GM12864 (cell line): ENCODE results near the gene TCEAL9.

Source experiments
- DNase-seq: peaks from one replicate; pipeline ENCODE4 v3.0.0-alpha.2; 2011; ENCODE audit warnings: low read depth
- H3K4me3 ChIP-seq: 2 replicates; pipeline ENCODE4 v1.5.1; 2011; ENCODE audit warnings: mild to moderate bottlenecking, low read depth, low read length, control low read depth
- TF ChIP-seq, protein P1 (sequence below): IDR thresholded peaks from 2 replicates; pipeline ENCODE4 v1.5.1; 2011; ENCODE audit warnings: low read depth, mild to moderate bottlenecking, moderate library complexity, low read length, control low read depth, inconsistent platforms; ENCODE audit errors: missing control alignments

TCEAL9 gene, protein sequence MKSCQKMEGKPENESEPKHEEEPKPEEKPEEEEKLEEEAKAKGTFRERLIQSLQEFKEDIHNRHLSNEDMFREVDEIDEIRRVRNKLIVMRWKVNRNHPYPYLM

DNA sequence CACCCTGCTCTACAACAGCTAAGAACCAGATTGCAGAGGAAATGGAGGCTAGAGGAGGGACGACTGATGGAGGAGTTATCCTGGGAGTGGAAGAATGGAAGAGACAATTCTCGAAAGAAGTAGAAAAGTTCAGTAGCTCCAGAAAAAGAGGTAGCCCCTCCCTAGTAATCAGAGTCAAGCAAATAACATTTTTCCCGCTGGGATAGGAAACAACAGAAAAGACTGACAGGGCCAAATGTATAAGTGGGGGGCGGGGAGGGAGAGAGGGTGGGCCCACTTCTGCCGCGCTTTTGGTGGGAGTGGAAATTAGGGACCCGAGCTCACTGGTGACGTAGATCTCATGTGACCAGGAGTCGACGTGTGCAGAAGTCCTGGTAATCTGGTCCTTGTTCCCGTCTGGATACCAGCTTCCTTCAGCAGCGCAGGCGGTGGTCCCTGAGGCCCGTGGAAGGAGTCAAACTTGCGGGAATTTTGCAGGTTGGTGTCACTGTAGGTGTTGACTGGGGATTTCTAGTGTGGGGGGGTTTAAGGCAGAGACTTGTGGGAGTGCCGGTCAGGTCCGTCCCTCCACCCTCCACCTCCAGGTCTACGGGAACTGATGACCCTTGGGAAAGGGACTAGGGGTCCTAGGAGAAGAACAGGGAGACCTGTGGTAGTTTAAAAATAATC lies at the start of gene TCEAL9:
Gene TCEAL9, plus strand, starts transcription at position 377 of the 669 bp plus-strand sequence. CDS start 1,179 bp downstream, outside the sequence.
- TF ChIP-seq, protein P1, sequence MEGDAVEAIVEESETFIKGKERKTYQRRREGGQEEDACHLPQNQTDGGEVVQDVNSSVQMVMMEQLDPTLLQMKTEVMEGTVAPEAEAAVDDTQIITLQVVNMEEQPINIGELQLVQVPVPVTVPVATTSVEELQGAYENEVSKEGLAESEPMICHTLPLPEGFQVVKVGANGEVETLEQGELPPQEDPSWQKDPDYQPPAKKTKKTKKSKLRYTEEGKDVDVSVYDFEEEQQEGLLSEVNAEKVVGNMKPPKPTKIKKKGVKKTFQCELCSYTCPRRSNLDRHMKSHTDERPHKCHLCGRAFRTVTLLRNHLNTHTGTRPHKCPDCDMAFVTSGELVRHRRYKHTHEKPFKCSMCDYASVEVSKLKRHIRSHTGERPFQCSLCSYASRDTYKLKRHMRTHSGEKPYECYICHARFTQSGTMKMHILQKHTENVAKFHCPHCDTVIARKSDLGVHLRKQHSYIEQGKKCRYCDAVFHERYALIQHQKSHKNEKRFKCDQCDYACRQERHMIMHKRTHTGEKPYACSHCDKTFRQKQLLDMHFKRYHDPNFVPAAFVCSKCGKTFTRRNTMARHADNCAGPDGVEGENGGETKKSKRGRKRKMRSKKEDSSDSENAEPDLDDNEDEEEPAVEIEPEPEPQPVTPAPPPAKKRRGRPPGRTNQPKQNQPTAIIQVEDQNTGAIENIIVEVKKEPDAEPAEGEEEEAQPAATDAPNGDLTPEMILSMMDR: no peak
- DNase-seq: peak; percentile 1
- peak within 1 kb of the TSS; percentile 75 for H3K4me3 ChIP-seq

DNA sequence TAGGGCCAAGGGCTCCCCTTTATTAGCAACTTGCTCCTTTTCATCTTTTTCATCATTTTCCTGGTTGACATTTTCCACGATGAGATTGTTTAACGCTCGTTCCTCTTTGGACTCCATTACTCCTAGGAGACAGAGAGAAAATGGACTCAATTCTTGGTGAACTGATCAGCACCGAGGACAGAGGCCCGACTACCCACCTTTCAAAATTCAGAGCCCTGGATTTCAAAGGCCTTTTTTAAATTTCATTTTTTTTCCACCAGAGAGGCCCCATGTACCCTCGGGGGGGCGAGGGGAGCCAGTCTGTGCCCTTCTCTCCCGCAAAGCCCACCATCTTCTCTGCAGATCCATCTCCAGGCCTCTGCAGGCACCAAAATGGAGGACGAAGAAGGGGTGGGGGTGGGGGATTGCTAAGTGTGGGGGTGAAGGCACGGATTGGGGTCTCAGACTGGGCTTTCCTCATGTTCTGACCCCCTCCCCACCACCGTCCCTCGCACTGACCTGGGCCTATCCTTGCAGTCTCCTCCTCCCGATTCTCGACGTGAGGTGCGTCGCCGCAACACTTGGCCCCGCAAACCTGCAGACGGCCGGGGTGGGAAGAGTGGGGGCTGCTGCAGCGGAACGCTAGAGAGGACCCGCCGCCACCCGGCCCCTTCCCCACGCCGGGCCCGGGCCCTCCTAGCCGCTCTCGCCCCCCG lies 46.3 kb upstream of the TCEAL9 start:
- peak overlapping the region; percentile 52 for H3K4me3 ChIP-seq
- TF ChIP-seq, protein P1: no peak
- no peak for DNase-seq

DNA sequence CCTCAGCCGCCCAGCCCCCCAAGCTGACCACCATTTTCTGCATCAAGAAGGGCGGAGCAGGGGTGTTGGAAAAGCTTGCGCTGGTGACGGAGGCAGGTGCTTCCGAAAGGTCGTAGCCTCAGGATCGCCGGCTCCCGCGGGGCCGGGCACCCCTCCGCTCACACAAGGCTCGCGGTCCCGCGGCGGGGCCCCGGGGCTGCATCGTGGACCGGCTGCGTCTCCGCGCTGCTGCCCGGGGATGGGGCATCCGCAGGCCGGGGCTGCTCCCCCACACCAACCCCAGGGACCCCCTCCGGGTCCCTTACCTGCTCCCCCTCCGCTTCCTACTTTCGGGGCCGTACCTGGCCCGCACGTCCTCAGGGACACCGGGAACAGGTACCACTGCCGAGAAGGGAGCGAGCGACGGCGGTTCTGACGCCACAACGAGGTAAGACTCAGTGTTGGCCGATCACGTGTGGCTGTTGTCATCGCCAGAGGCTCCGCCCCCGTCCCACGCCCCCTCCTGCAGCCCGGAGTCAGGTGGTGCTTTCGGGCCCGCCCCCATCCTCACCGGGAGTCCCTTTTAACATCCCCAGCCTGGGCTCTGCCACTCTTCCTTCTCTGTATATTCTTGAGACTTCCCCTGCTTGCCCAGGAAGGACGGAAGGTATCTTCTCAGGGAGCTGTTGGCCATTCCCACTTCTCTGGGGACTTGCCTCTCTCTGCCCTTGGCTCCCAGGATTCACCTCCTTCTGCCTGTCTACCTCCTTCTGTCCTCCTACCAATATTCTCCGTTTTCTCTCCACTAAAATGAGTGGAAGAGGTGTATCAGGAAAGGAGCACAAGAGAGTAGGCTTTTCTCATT lies 45.5 kb upstream of the TCEAL9 start, which contains the start of gene BEX2:
Gene BEX2, minus strand, starts transcription at position 436 of the 844 bp plus-strand sequence. CDS start 1,014 bp downstream, outside the sequence.
- peak; percentile 19 for DNase-seq
- TF ChIP-seq, protein P1: no peak
- H3K4me3 ChIP-seq: peak within 1 kb of the TSS; percentile 52

DNA sequence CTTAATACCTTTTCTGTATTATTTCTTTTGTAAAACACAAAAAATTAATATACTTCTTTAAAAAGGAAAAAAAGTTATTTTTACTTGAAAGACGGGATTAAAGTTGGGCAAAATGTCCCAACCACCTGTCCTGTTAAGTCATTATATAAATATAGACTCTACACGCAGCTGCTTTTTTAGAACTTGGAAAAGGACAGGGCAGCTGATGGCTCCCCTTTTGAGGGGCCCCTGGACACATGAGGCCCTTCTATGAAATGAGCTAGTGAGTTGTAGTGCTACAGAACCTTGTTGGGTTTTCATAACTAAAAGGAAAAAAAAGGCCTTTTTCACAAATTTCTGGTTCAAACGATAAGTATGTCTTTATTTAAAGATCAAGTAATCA lies 44.9 kb upstream of the TCEAL9 start:
- H3K4me3 ChIP-seq: no peak overlapping the region
- no peak for DNase-seq
- TF ChIP-seq, protein P1: no peak

DNA sequence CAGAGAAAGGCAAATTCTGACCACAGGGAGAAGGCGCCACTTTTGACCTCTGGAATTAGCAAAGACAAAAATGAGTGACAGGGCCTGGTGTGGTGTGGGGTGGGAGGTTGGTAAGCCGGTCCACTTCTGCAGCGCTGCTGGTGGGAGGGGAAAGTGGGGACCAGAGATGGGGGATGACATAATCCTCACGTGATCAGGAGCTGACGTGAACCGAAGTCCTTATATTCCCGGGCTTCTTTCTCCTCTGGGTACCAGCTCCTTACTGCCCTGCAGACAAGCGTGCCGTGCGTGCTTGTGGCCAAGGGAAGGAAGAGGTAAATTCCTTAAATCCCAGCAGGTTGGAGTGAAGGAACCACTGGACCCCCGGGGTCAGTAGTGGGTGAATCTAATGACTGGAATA lies 26.3 kb upstream of the TCEAL9 start, which contains the start of gene TCEAL7:
Gene TCEAL7, plus strand, starts transcription at position 249 of the 400 bp plus-strand sequence. CDS start 1,165 bp downstream, outside the sequence.
- DNase-seq: no peak
- TF ChIP-seq, protein P1: no peak
- no peak within 1 kb of the TSS for H3K4me3 ChIP-seq

DNA sequence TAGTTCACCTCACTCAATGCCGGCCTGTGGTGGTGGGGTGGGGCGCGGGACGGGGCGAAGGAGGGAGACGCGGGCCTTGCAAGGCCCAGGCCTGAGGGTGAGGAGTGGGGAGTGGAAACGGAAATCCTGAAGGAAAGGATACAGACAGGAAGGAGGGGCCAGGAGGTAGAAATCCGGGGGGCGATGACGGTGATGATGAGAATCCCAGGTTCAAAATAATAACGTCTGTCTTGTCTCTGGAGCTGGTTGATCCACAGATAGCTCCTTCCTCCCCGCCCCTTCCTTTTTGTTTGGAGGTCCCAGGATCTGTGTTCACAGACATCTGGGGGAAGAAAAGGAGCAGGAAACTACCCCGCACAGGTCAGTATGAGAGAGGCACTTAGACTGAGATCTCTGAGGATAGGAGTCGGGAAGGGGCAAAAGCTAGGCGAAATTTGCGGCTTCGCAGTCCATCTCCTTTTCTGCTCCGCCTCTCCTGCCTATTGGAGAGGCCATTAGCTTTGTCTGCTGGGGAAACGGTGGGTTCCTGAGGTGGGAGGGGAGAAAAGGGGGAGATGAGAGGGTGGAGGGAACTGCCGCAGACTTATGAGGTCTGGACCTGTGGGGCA lies 25.5 kb upstream of the TCEAL9 start:
- DNase-seq: no peak
- no peak overlapping the region for H3K4me3 ChIP-seq
- TF ChIP-seq, protein P1: no peak
